BLaER1 (cell line): ENCODE results near the gene SON.
"Not testable (repeated sequence)": the region's sequence is repeated elsewhere in the genome, so short reads cannot be mapped to it uniquely, and the experiment has no call there.

Experiments used
- H3K27ac ChIP-seq: shearing (Covaris generic); formaldehyde crosslinking; 2 replicates; pipeline ENCODE4 v1.8.1; 2022
- H3K27me3 ChIP-seq: shearing (Covaris generic); formaldehyde crosslinking; 2 replicates; pipeline ENCODE4 v1.8.1; 2022
- H3K36me3 ChIP-seq: shearing (Covaris generic); formaldehyde crosslinking; 2 replicates; pipeline ENCODE4 v1.8.1; 2022
- H3K4me1 ChIP-seq: shearing (Covaris generic); formaldehyde crosslinking; 2 replicates; pipeline ENCODE4 v1.8.1; 2022
- H3K4me2 ChIP-seq: shearing (Covaris generic); formaldehyde crosslinking; 2 replicates; pipeline ENCODE4 v1.8.1; 2022
- H3K4me3 ChIP-seq: shearing (Covaris generic); formaldehyde crosslinking; 2 replicates; pipeline ENCODE4 v1.8.1; 2022
- H3K9ac ChIP-seq: shearing (Covaris generic); formaldehyde crosslinking; 2 replicates; pipeline ENCODE4 v1.8.1; 2022
- H3K9me3 ChIP-seq: shearing (Covaris generic); formaldehyde crosslinking; 2 replicates; pipeline ENCODE4 v1.8.1; 2022
- H4K20me1 ChIP-seq: shearing (Covaris generic); formaldehyde crosslinking; 2 replicates; pipeline ENCODE4 v1.8.1; 2022
- Cebpa-rat ChIP-seq: shearing (Covaris generic); IDR thresholded peaks from 2 replicates; pipeline ENCODE4 v1.8.1; 2022

Gene SON

DNA sequence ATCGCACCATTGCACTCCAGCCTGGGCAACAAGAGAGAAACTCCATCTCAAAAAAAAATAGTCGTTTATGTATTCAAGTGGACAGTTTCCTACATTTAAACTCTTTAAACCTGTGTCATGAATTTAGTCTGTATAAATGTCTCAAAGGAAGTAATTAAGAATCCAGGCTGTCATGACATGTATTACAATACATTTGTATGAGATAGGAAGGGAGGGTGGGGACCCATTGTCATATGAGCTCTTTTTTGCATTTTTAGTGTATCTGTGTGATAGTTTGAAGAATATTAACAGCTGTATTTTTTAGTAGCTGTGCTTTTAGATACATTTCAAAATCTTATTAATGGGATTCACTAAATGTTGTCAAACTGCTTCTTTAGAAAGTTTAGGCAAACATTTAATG is 25.6 kb downstream of the SON start:
- H3K27ac ChIP-seq: no peak overlapping the region
- no peak overlapping the region for H3K9ac ChIP-seq
- peaks cover 85% of the 10 kb centered on the region for H4K20me1 ChIP-seq
- no peaks in the 10 kb centered on the region for H3K9me3 ChIP-seq
- no peak overlapping the region for H3K4me3 ChIP-seq
- no peaks in the 10 kb centered on the region for H3K27me3 ChIP-seq
- no peak for TF ChIP-seq Cebpa-rat
- H3K36me3 ChIP-seq: peaks cover 75% of the 10 kb centered on the region
- no peaks in the 10 kb centered on the region for H3K4me1 ChIP-seq
- no peak overlapping the region for H3K4me2 ChIP-seq

- no peak overlapping the region for H3K4me2 ChIP-seq
- H3K27ac ChIP-seq: no peak overlapping the region
- peaks cover 84% of the 10 kb centered on the region for H4K20me1 ChIP-seq
- TF ChIP-seq Cebpa-rat: no peak
- H3K4me3 ChIP-seq: no peak overlapping the region
- H3K27me3 ChIP-seq: no peaks in the 10 kb centered on the region
- no peak overlapping the region for H3K9ac ChIP-seq
- H3K4me1 ChIP-seq: no peaks in the 10 kb centered on the region
- no peaks in the 10 kb centered on the region for H3K9me3 ChIP-seq
- peaks cover 78% of the 10 kb centered on the region for H3K36me3 ChIP-seq
These were observed 27.2 kb downstream of the SON start for GRCh38 chr21:33569991-33570390.

GRCh38 chr21:33572350-33572749 is 29.5 kb downstream of the SON start:
- Histone ChIP-seq H3K27ac (no peak overlapping the region), H3K9me3 (no peaks in the 10 kb centered on the region), H3K4me2 (no peak overlapping the region), H4K20me1 (peaks cover 93% of the 10 kb centered on the region), H3K4me3 (no peak overlapping the region), H3K27me3 (no peaks in the 10 kb centered on the region), H3K36me3 (peaks cover 89% of the 10 kb centered on the region), H3K4me1 (no peaks in the 10 kb centered on the region), H3K9ac (no peak overlapping the region)
- no peak for TF ChIP-seq Cebpa-rat

- H3K36me3 ChIP-seq: peaks cover 80% of the 10 kb centered on the region
- H3K4me2 ChIP-seq: not testable (repeated sequence)
These were observed 33.9 kb downstream of the SON start for GRCh38 chr21:33576741-33577141.

GRCh38 chr21:33578214-33578613 is 35.4 kb downstream of the SON start:
- no peak overlapping the region for H3K4me2 ChIP-seq
- H3K9me3 ChIP-seq: no peaks in the 10 kb centered on the region
- TF ChIP-seq Cebpa-rat: no peak
- H3K36me3 ChIP-seq: peaks cover 78% of the 10 kb centered on the region
- no peaks in the 10 kb centered on the region for H3K4me1 ChIP-seq
- peaks cover 49% of the 10 kb centered on the region for H4K20me1 ChIP-seq
- no peak overlapping the region for H3K9ac ChIP-seq
- no peak overlapping the region for H3K4me3 ChIP-seq
- H3K27ac ChIP-seq: no peak overlapping the region
- no peaks in the 10 kb centered on the region for H3K27me3 ChIP-seq

More at GRCh38 chr21:33576741-33577141, 33.9 kb downstream of the SON start:
- not testable (repeated sequence) for H3K9me3 ChIP-seq, H3K4me1 ChIP-seq, H3K4me3 ChIP-seq, H3K27ac ChIP-seq, H3K27me3 ChIP-seq, H3K9ac ChIP-seq
- H4K20me1 ChIP-seq: peaks cover 62% of the 10 kb centered on the region

GRCh38 chr21:33578959-33579542 is 36.2 kb downstream of the SON start:
- H3K27ac ChIP-seq: no peak overlapping the region
- H3K4me2 ChIP-seq: no peak overlapping the region

DNA sequence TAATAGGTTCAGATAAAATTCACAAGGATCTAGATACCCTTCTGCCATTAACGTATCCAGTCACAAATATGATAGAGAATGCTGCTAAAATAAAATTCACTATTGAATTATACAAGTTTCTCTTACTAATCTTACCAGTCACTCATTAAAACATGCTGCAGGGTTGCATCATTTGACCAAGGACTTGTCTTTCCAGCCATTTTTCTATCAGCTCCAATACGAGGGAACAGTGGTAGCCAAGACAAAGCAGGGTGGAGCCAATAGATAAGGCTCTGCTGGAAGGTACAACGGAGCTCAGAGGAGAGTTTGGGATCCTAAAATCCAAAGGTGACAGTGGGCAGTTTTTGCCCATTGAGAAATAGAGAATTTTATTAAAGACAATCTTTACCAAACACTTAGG is 41.6 kb downstream of the SON start:
- no peaks in the 10 kb centered on the region for H4K20me1 ChIP-seq
- H3K9me3 ChIP-seq: no peaks in the 10 kb centered on the region
- H3K4me1 ChIP-seq: peaks cover 22% of the 10 kb centered on the region
- H3K4me3 ChIP-seq: no peak overlapping the region
- no peak overlapping the region for H3K27ac ChIP-seq
- no peak for TF ChIP-seq Cebpa-rat
- peaks cover 32% of the 10 kb centered on the region for H3K36me3 ChIP-seq
- no peaks in the 10 kb centered on the region for H3K27me3 ChIP-seq
- H3K4me2 ChIP-seq: no peak overlapping the region
- H3K9ac ChIP-seq: no peak overlapping the region

More at GRCh38 chr21:33578959-33579542, 36.2 kb downstream of the SON start:
- H4K20me1 ChIP-seq: peaks cover 42% of the 10 kb centered on the region
- H3K36me3 ChIP-seq: peaks cover 70% of the 10 kb centered on the region
- H3K9me3 ChIP-seq: no peaks in the 10 kb centered on the region
- no peaks in the 10 kb centered on the region for H3K4me1 ChIP-seq
- no peak overlapping the region for H3K9ac ChIP-seq
- H3K27me3 ChIP-seq: no peaks in the 10 kb centered on the region
- TF ChIP-seq Cebpa-rat: no peak
- H3K4me3 ChIP-seq: no peak overlapping the region

GRCh38 chr21:33586927-33587326 is 44.1 kb downstream of the SON start:
- peaks cover 20% of the 10 kb centered on the region; the same call in 1 of the 2 replicates for H3K36me3 ChIP-seq
- peak overlapping the region; percentile 85; the same call in 1 of the 2 replicates for H3K4me3 ChIP-seq
- no peak overlapping the region; the same call in 1 of the 2 replicates for H3K9ac ChIP-seq
- H4K20me1 ChIP-seq: no peaks in the 10 kb centered on the region
- no peaks in the 10 kb centered on the region for H3K27me3 ChIP-seq
- no peaks in the 10 kb centered on the region for H3K9me3 ChIP-seq
- peak overlapping the region; percentile 95 for H3K4me2 ChIP-seq
- H3K4me1 ChIP-seq: peaks cover 22% of the 10 kb centered on the region
- H3K27ac ChIP-seq: no peak overlapping the region
- no peak for TF ChIP-seq Cebpa-rat

GRCh38 chr21:33587792-33588484 is 45.1 kb downstream of the SON start:
- Histone ChIP-seq H4K20me1 (no peaks in the 10 kb centered on the region), H3K9me3 (no peaks in the 10 kb centered on the region), H3K27ac (peak overlapping the region; percentile 79), H3K4me3 (peak overlapping the region; percentile 85), H3K4me2 (peak overlapping the region; percentile 95), H3K27me3 (no peaks in the 10 kb centered on the region), H3K4me1 (peaks cover 22% of the 10 kb centered on the region), H3K9ac (peak overlapping the region; percentile 88), H3K36me3 (peaks cover 10% of the 10 kb centered on the region; the same call in 1 of the 2 replicates)
- TF ChIP-seq Cebpa-rat: no peak
